Nephron progenitor cell (in vitro differentiated cells): Measurements from ENCODE around the gene ANKRD31.
"Not testable (repeated sequence)": the region's sequence is repeated elsewhere in the genome, so short reads cannot be mapped to it uniquely, and the experiment has no call there.

Experiments
- DNase-seq: peaks from one replicate; pipeline ENCODE4 v3.0.0; 2021
- H3K27ac Mint-ChIP-seq: 2 replicates; pipeline ENCODE4 v1.8.0; 2021; ENCODE audit warnings: mild to moderate bottlenecking, moderate library complexity, mixed read lengths
- H3K27me3 Mint-ChIP-seq: 2 replicates; pipeline ENCODE4 v1.8.0; 2021; ENCODE audit warnings: mild to moderate bottlenecking, low read depth, mixed read lengths; ENCODE audit not compliant: poor library complexity
- H3K36me3 Mint-ChIP-seq: 2 replicates; pipeline ENCODE4 v1.8.0; 2021; ENCODE audit warnings: low read depth, mixed read lengths
- H3K4me1 Mint-ChIP-seq: 2 replicates; pipeline ENCODE4 v1.8.0; 2021; ENCODE audit warnings: mixed read lengths
- H3K4me3 Mint-ChIP-seq: 2 replicates; pipeline ENCODE4 v1.8.0; 2021; ENCODE audit warnings: mild to moderate bottlenecking, moderate library complexity, mixed read lengths
- H3K9me3 Mint-ChIP-seq: 2 replicates; pipeline ENCODE4 v1.8.0; 2021; ENCODE audit warnings: mild to moderate bottlenecking, moderate library complexity, mixed read lengths
- TF ChIP-seq, protein P1 (sequence below): fragments of 200-600 bp; sonication (generic); IDR thresholded peaks from 2 replicates; pipeline ENCODE4 v1.5.0; 2021; ENCODE audit warnings: antibody characterized with exemption

Gene ANKRD31

GRCh38 chr5:75140277-75140676, 96.4 kb downstream of the ANKRD31 start:
- H3K4me1 Mint-ChIP-seq: no peaks in the 10 kb centered on the region
- no peak overlapping the region for H3K27ac Mint-ChIP-seq
- TF ChIP-seq, protein P1, sequence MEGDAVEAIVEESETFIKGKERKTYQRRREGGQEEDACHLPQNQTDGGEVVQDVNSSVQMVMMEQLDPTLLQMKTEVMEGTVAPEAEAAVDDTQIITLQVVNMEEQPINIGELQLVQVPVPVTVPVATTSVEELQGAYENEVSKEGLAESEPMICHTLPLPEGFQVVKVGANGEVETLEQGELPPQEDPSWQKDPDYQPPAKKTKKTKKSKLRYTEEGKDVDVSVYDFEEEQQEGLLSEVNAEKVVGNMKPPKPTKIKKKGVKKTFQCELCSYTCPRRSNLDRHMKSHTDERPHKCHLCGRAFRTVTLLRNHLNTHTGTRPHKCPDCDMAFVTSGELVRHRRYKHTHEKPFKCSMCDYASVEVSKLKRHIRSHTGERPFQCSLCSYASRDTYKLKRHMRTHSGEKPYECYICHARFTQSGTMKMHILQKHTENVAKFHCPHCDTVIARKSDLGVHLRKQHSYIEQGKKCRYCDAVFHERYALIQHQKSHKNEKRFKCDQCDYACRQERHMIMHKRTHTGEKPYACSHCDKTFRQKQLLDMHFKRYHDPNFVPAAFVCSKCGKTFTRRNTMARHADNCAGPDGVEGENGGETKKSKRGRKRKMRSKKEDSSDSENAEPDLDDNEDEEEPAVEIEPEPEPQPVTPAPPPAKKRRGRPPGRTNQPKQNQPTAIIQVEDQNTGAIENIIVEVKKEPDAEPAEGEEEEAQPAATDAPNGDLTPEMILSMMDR: no peak
- H3K27me3 Mint-ChIP-seq: no peaks in the 10 kb centered on the region
- H3K36me3 Mint-ChIP-seq: no peaks in the 10 kb centered on the region
- DNase-seq: no peak
- H3K4me3 Mint-ChIP-seq: no peak overlapping the region
- H3K9me3 Mint-ChIP-seq: peaks cover 10% of the 10 kb centered on the region

GRCh38 chr5:75138689-75139088, 98.0 kb downstream of the ANKRD31 start:
- Mint-ChIP-seq H3K36me3 (no peaks in the 10 kb centered on the region), H3K27ac (no peak overlapping the region), H3K4me1 (no peaks in the 10 kb centered on the region), H3K9me3 (peaks cover 16% of the 10 kb centered on the region), H3K27me3 (no peaks in the 10 kb centered on the region), H3K4me3 (no peak overlapping the region)
- DNase-seq: no peak
- TF ChIP-seq, protein P1: no peak

- H3K4me3 Mint-ChIP-seq: no peak overlapping the region
- TF ChIP-seq, protein P1: no peak
- no peaks in the 10 kb centered on the region for H3K4me1 Mint-ChIP-seq
- peaks cover 5% of the 10 kb centered on the region for H3K27me3 Mint-ChIP-seq
- peaks cover 50% of the 10 kb centered on the region for H3K9me3 Mint-ChIP-seq
- H3K27ac Mint-ChIP-seq: no peak overlapping the region
- no peaks in the 10 kb centered on the region for H3K36me3 Mint-ChIP-seq
- no peak for DNase-seq
Observed at GRCh38 chr5:75130818-75131349, 105.8 kb downstream of the ANKRD31 start.

GRCh38 chr5:75116856-75117255, 119.8 kb downstream of the ANKRD31 start:
- peaks cover 17% of the 10 kb centered on the region for H3K9me3 Mint-ChIP-seq
- no peak overlapping the region for H3K27ac Mint-ChIP-seq
- TF ChIP-seq, protein P1: no peak
- no peak for DNase-seq
- H3K36me3 Mint-ChIP-seq: no peaks in the 10 kb centered on the region
- no peak overlapping the region for H3K4me3 Mint-ChIP-seq
- no peaks in the 10 kb centered on the region for H3K4me1 Mint-ChIP-seq
- H3K27me3 Mint-ChIP-seq: peaks cover 3% of the 10 kb centered on the region

DNA sequence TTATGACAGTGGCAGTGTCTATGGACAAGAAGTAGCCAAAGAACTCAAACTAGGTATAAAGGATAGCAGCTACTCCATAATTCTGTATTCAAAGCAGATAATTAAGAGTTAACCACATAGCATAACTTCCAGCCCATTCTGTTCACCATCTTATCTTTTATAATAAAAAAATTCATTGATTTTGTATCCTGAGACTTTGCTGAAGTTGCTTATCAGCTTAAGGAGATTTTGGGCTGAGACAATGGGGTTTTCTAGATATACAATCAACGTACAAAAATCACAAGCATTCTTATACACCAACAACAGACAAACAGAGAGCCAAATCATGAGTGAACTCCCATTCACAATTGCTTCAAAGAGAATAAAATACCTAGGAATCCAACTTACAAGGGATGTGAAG, 122.4 kb downstream of the ANKRD31 start:
- not testable (repeated sequence) for H3K27ac Mint-ChIP-seq, H3K9me3 Mint-ChIP-seq, H3K4me1 Mint-ChIP-seq, H3K4me3 Mint-ChIP-seq, H3K27me3 Mint-ChIP-seq, DNase-seq, H3K36me3 Mint-ChIP-seq

- peaks cover 3% of the 10 kb centered on the region for H3K27me3 Mint-ChIP-seq
- TF ChIP-seq, protein P1: no peak
- no peak overlapping the region for H3K27ac Mint-ChIP-seq
- H3K36me3 Mint-ChIP-seq: no peaks in the 10 kb centered on the region
- no peaks in the 10 kb centered on the region for H3K4me1 Mint-ChIP-seq
- no peak overlapping the region for H3K4me3 Mint-ChIP-seq
- DNase-seq: no peak
- no peaks in the 10 kb centered on the region for H3K9me3 Mint-ChIP-seq
Observed at GRCh38 chr5:75113354-75114113, 123.1 kb downstream of the ANKRD31 start.
